Loucy (cell line): Measurements from ENCODE around the gene DDB1.

ENCODE experiments used
- H2AFZ ChIP-seq: fragments of 200-600 bp; sonication (generic); 2 replicates; pipeline ENCODE4 v1.6.0; 2016; ENCODE audit warnings: antibody characterized with exemption, mild to moderate bottlenecking, low read length, moderate library complexity
- H3F3A ChIP-seq: fragments of 200-600 bp; 2 replicates; pipeline ENCODE4 v1.6.0; 2016; ENCODE audit warnings: antibody characterized with exemption, low read depth, mild to moderate bottlenecking
- H3K27me3 ChIP-seq: fragments of 200-600 bp; sonication (generic); 2 replicates; pipeline ENCODE4 v1.6.1; 2014; ENCODE audit warnings: low read length, mild to moderate bottlenecking; ENCODE audit not compliant: insufficient read depth, poor library complexity, severe bottlenecking
- H3K36me3 ChIP-seq: fragments of 200-600 bp; sonication (generic); 2 replicates; pipeline ENCODE4 v1.6.1; 2016; ENCODE audit warnings: low read length; ENCODE audit not compliant: insufficient read depth
- H3K4me1 ChIP-seq: fragments of 200-600 bp; sonication (generic); 2 replicates; pipeline ENCODE4 v1.5.1; 2014; ENCODE audit warnings: low read length, mild to moderate bottlenecking; ENCODE audit not compliant: insufficient read depth, poor library complexity, severe bottlenecking
- H3K4me2 ChIP-seq: fragments of 200-600 bp; sonication (generic); 2 replicates; pipeline ENCODE4 v1.6.0; 2014; ENCODE audit warnings: antibody characterized with exemption, low read length, low read depth, mild to moderate bottlenecking; ENCODE audit not compliant: poor library complexity, severe bottlenecking
- H3K4me3 ChIP-seq: fragments of 200-600 bp; sonication (generic); 2 replicates; pipeline ENCODE4 v1.5.1; 2014; ENCODE audit warnings: low read length, mild to moderate bottlenecking, mixed read lengths; ENCODE audit not compliant: poor library complexity, severe bottlenecking
- H3K79me2 ChIP-seq: fragments of 200-600 bp; sonication (generic); 2 replicates; pipeline ENCODE4 v1.6.1; 2014; ENCODE audit warnings: low read length; ENCODE audit not compliant: insufficient read depth
- H3K9ac ChIP-seq: fragments of 200-600 bp; sonication (generic); 2 replicates; pipeline ENCODE4 v1.6.0; 2014; ENCODE audit warnings: mild to moderate bottlenecking, low read depth, low read length, moderate library complexity; ENCODE audit not compliant: poor library complexity, severe bottlenecking
- H3K9me2 ChIP-seq: fragments of 200-600 bp; sonication (generic); replicated peaks from 2 replicates; pipeline ENCODE4 v1.6.1; 2016; ENCODE audit warnings: low read depth, low read length, mixed read lengths
- H3K9me3 ChIP-seq: fragments of 200-600 bp; sonication (generic); 2 replicates; pipeline ENCODE4 v1.6.1; 2014; ENCODE audit warnings: mild to moderate bottlenecking, antibody characterized with exemption, low read length, low read depth; ENCODE audit not compliant: insufficient read depth
- H4K20me1 ChIP-seq: fragments of 200-600 bp; sonication (generic); 2 replicates; pipeline ENCODE4 v1.6.0; 2014; ENCODE audit warnings: antibody characterized with exemption, low read length, mild to moderate bottlenecking; ENCODE audit not compliant: insufficient read depth, poor library complexity, severe bottlenecking
- EZH2phosphoT487 ChIP-seq: fragments of 200-600 bp; IDR thresholded peaks from 2 replicates; pipeline ENCODE4 v1.6.1; 2018; ENCODE audit warnings: antibody characterized with exemption, mild to moderate bottlenecking, moderate library complexity, borderline replicate concordance
- TF ChIP-seq, protein P1 (sequence below): fragments of 200-600 bp; sonication (generic); conservative IDR thresholded peaks from 2 replicates; pipeline ENCODE4 v1.5.1; 2014; ENCODE audit warnings: mild to moderate bottlenecking, antibody characterized with exemption, low read length

DDB1 gene

DNA sequence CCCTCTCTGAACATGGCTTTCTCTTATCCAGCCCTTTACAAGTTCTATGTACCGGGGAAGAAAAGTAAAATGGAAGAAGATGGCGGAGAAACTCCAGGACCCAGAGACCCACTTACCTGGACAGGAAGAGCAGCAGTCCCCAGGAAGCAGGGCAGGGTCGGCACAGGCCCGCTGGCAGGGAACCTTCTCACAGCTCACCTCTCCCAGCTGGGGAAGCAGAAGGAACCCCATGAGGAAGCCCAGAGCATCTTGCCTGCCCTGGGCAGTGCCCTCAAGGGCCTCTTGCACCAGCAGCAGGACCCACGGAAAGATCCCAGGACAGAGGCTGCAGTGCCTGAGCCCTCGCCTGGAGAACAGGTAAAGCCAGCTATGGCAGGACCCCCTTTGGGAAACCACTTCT lies 68.5 kb downstream of the DDB1 start:
- TF ChIP-seq EZH2phosphoT487, result no peak
- TF ChIP-seq, protein P1, sequence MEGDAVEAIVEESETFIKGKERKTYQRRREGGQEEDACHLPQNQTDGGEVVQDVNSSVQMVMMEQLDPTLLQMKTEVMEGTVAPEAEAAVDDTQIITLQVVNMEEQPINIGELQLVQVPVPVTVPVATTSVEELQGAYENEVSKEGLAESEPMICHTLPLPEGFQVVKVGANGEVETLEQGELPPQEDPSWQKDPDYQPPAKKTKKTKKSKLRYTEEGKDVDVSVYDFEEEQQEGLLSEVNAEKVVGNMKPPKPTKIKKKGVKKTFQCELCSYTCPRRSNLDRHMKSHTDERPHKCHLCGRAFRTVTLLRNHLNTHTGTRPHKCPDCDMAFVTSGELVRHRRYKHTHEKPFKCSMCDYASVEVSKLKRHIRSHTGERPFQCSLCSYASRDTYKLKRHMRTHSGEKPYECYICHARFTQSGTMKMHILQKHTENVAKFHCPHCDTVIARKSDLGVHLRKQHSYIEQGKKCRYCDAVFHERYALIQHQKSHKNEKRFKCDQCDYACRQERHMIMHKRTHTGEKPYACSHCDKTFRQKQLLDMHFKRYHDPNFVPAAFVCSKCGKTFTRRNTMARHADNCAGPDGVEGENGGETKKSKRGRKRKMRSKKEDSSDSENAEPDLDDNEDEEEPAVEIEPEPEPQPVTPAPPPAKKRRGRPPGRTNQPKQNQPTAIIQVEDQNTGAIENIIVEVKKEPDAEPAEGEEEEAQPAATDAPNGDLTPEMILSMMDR, result no peak
- no peaks in the 10 kb centered on the region for H4K20me1 ChIP-seq
- no peaks in the 10 kb centered on the region for H3K36me3 ChIP-seq
- no peaks in the 10 kb centered on the region for H3K4me1 ChIP-seq
- no peak overlapping the region for H3K4me2 ChIP-seq
- H3K9me3 ChIP-seq, result no peaks in the 10 kb centered on the region
- H3K9me2 ChIP-seq, result no peaks in the 10 kb centered on the region
- H3F3A ChIP-seq, result no peaks in the 10 kb centered on the region
- H3K27me3 ChIP-seq, result no peaks in the 10 kb centered on the region
- H3K4me3 ChIP-seq, result no peak overlapping the region
- H2AFZ ChIP-seq, result no peak overlapping the region
- H3K9ac ChIP-seq, result no peak overlapping the region
- no peaks in the 10 kb centered on the region for H3K79me2 ChIP-seq

GRCh38 chr11:61259363-61259762 lies 73.5 kb downstream of the DDB1 start:
- H4K20me1 ChIP-seq, result no peaks in the 10 kb centered on the region
- no peaks in the 10 kb centered on the region for H3K27me3 ChIP-seq
- no peaks in the 10 kb centered on the region for H3K9me3 ChIP-seq
- H3K4me2 ChIP-seq, result no peak overlapping the region
- H3K36me3 ChIP-seq, result no peaks in the 10 kb centered on the region
- no peaks in the 10 kb centered on the region for H3F3A ChIP-seq
- no peaks in the 10 kb centered on the region for H3K9me2 ChIP-seq
- H3K4me1 ChIP-seq, result no peaks in the 10 kb centered on the region
- TF ChIP-seq, protein P1, result no peak
- TF ChIP-seq EZH2phosphoT487, result no peak
- H3K9ac ChIP-seq, result no peak overlapping the region
- H3K4me3 ChIP-seq, result no peak overlapping the region
- H3K79me2 ChIP-seq, result no peaks in the 10 kb centered on the region
- no peak overlapping the region for H2AFZ ChIP-seq

DNA sequence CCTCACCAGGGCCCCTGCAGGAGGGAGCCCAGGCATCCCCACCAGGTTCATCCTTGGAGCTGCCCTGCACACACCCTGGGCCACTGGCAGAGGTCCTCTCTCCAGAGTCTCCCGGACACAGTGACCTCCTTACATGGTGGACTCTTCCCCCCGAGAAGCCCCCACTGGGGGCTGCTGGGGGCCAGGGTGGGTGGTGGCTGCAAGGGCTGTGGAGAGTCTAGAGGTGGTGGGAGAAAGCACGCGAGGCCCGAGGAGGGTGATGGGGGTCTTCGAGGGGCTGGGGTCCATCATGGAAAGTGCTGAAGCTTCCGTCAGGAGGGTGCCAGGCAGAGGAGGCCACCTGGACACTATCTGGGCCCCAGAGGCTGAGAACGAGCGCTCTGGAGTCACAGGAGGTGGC lies 74.4 kb downstream of the DDB1 start:
- Histone ChIP-seq H3K4me1 (no peaks in the 10 kb centered on the region), H3K9me3 (no peaks in the 10 kb centered on the region), H3K4me3 (no peak overlapping the region), H3K4me2 (no peak overlapping the region), H3K9ac (no peak overlapping the region), H2AFZ (no peak overlapping the region), H3F3A (no peaks in the 10 kb centered on the region), H4K20me1 (no peaks in the 10 kb centered on the region), H3K9me2 (no peaks in the 10 kb centered on the region), H3K79me2 (no peaks in the 10 kb centered on the region), H3K27me3 (no peaks in the 10 kb centered on the region), H3K36me3 (no peaks in the 10 kb centered on the region)
- TF ChIP-seq, protein P1, result no peak
- no peak for TF ChIP-seq EZH2phosphoT487
